OCI-LY7 (cell line): ENCODE results near the gene ZKSCAN5. TPM values are rescaled to one million over a fixed set of nuclear protein-coding genes. Genes with fewer than 3 reads are reported as not detected.

Experiments
- BruUV-seq: library from RNA; stranded (reverse); fragments of 400-500 nt; replicated peaks from 2 replicates; lab custom pipeline; 2021; lab: Mats Ljungman, UMichigan
- CTCF ChIA-PET: fragments of 300-600 bp; sonication (Branson Sonifier 250); formaldehyde crosslinking; loops from one replicate; lab custom pipeline; 2022; ENCODE audit warnings: antibody characterized with exemption; ENCODE audit not compliant: unreplicated experiment; lab: Charles Lee
- POLR2A ChIA-PET: fragments of 300-600 bp; sonication (Branson Sonifier 250); formaldehyde crosslinking; loops from one replicate; lab custom pipeline; 2022; ENCODE audit warnings: antibody characterized with exemption; lab: Charles Lee
- DNase-seq: peaks from one replicate; pipeline ENCODE4 v3.0.0-alpha.2; 2015; ENCODE audit warnings: low spot score
- H2AFZ ChIP-seq: fragments of 200-600 bp; sonication (generic), shearing (Covaris generic); 2 replicates; pipeline ENCODE4 v1.6.1; 2014; ENCODE audit warnings: mild to moderate bottlenecking, antibody characterized with exemption, low read length, moderate library complexity
- H3K27ac ChIP-seq: fragments of 200-600 bp; sonication (generic); 2 replicates; pipeline ENCODE4 v1.5.1; 2014; ENCODE audit warnings: mixed run types, low read depth, mild to moderate bottlenecking, moderate library complexity, low read length, inconsistent platforms; ENCODE audit not compliant: poor library complexity, severe bottlenecking
- H3K36me3 ChIP-seq: fragments of 200-600 bp; sonication (generic); 2 replicates; pipeline ENCODE4 v1.6.1; 2014; ENCODE audit warnings: mild to moderate bottlenecking, antibody characterized with exemption, low read length, moderate library complexity, mixed read lengths; ENCODE audit not compliant: insufficient read depth
- H3K4me1 ChIP-seq: fragments of 200-600 bp; sonication (generic); 2 replicates; pipeline ENCODE4 v1.5.1; 2014; ENCODE audit warnings: mild to moderate bottlenecking, low read length; ENCODE audit not compliant: insufficient read depth, poor library complexity, severe bottlenecking
- H3K4me2 ChIP-seq: fragments of 200-600 bp; sonication (generic); 2 replicates; pipeline ENCODE4 v1.6.1; 2014; ENCODE audit warnings: mild to moderate bottlenecking, low read length
- H3K4me3 ChIP-seq: fragments of 200-600 bp; sonication (generic); 2 replicates; pipeline ENCODE4 v1.5.1; 2014; ENCODE audit warnings: mild to moderate bottlenecking, low read depth, low read length; ENCODE audit not compliant: poor library complexity, severe bottlenecking
- H3K79me2 ChIP-seq: fragments of 200-600 bp; sonication (generic); 2 replicates; pipeline ENCODE4 v1.6.1; 2016; ENCODE audit warnings: low read depth, mild to moderate bottlenecking, low read length, moderate library complexity, mixed read lengths; ENCODE audit not compliant: insufficient read depth
- H3K9me2 ChIP-seq: fragments of 200-600 bp; sonication (generic); 2 replicates; pipeline ENCODE4 v1.6.1; 2016; ENCODE audit warnings: mild to moderate bottlenecking, low read length, mixed read lengths; ENCODE audit not compliant: insufficient read depth
- H3K9me3 ChIP-seq: fragments of 200-600 bp; sonication (generic); 2 replicates; pipeline ENCODE4 v1.6.1; 2014; ENCODE audit warnings: mild to moderate bottlenecking, mixed run types, low read length, mixed read lengths
- H4K20me1 ChIP-seq: fragments of 200-600 bp; sonication (generic); 2 replicates; pipeline ENCODE4 v1.6.1; 2014; ENCODE audit warnings: mild to moderate bottlenecking, antibody characterized with exemption, low read length, moderate library complexity, mixed read lengths; ENCODE audit not compliant: insufficient read depth
- EZH2phosphoT487 ChIP-seq: fragments of 200-600 bp; sonication (generic); IDR thresholded peaks from 2 replicates; pipeline ENCODE4 v1.6.1; 2018; ENCODE audit warnings: low read depth, borderline replicate concordance, mild to moderate bottlenecking, mixed run types, antibody characterized with exemption, low read length, moderate library complexity, mixed read lengths
- intact Hi-C: fragments of 100-400 bp; cut with micrococcal nuclease; formaldehyde crosslinking; loops from one replicate; pipeline ENCODE4 v1.10.0; 2022; ENCODE audit not compliant: unreplicated experiment
- total RNA-seq, 2 experiments: library from RNA; depleted of rRNA in 1 of 2; stranded (reverse); fragments of >200 nt in 1 of 2; shearing (Covaris generic) in 1 of 2; gene quantifications; 2 replicates each; pipeline ENCODE4 v1.2.3, GENCODE V29; 2014 to 2022
- TF ChIP-seq, protein P1 (sequence below): fragments of 200-600 bp; sonication (generic); conservative IDR thresholded peaks from 2 replicates; pipeline ENCODE4 v1.5.1; 2014; ENCODE audit warnings: mild to moderate bottlenecking, antibody characterized with exemption, low read length, moderate library complexity, mixed read lengths

Gene ZKSCAN5
- total RNA-seq, 2 experiments from 2014 or later = 12.2 to 14.5 TPM

DNA sequence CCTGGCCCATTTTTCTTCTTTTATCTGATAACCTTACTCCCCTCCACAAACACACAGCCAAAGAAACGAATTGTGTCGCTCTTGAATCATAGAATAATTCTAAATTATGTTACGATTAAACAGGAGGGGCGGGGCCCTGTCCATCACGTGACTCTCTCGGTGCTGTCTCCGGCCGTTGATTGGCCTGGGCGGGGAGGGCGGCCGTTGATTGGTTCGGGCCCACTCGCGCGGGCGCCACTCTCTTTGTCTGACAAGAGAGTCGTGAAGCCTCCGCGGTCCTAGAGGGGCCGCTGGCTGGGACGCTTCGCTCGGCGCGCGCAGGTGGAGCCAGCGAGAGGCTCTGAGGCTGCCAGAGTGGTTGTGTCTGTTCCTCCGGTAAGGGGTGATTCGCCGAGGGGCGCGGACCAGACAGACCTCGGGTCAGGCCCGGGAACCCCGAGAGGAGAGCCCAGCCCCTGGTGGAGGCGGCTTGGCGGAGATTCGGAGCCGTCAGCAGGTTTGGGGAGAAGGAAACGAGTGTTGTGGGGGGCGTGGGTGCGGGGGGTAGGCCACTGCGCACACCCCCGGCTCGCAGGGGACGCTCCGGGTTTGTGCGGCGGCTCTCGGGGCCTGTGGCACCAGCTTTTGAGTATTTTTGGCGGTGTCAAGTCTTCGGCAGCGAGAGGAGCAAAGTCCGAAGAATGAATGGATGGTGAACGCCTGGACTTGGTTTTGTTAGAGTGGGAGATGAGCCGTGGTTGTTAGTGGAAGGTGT lies 31.7 kb upstream of the ZKSCAN5 start, which contains the start of gene ZNF789:
Gene ZNF789, plus strand, starts transcription at position 330 of the 754 bp plus-strand sequence. CDS start 3,567 bp downstream, outside the sequence.
- Histone ChIP-seq H3K4me3 (peak within 1 kb of the TSS; percentile 85), H3K79me2 (peaks cover 45% of the 10 kb centered on the region), H3K4me1 (peaks cover 12% of the 10 kb centered on the region), H3K27ac (peak within 1 kb of the TSS; percentile 93), H3K9me3 (no peaks in the 10 kb centered on the region), H3K4me2 (peak within 1 kb of the TSS; percentile 87), H3K9me2 (no peaks in the 10 kb centered on the region), H2AFZ (peak within 1 kb of the TSS; percentile 58), H3K36me3 (peaks cover 20% of the 10 kb centered on the region), H4K20me1 (no peaks in the 10 kb centered on the region; the same call in 1 of the 2 replicates)
- TF ChIP-seq, protein P1, sequence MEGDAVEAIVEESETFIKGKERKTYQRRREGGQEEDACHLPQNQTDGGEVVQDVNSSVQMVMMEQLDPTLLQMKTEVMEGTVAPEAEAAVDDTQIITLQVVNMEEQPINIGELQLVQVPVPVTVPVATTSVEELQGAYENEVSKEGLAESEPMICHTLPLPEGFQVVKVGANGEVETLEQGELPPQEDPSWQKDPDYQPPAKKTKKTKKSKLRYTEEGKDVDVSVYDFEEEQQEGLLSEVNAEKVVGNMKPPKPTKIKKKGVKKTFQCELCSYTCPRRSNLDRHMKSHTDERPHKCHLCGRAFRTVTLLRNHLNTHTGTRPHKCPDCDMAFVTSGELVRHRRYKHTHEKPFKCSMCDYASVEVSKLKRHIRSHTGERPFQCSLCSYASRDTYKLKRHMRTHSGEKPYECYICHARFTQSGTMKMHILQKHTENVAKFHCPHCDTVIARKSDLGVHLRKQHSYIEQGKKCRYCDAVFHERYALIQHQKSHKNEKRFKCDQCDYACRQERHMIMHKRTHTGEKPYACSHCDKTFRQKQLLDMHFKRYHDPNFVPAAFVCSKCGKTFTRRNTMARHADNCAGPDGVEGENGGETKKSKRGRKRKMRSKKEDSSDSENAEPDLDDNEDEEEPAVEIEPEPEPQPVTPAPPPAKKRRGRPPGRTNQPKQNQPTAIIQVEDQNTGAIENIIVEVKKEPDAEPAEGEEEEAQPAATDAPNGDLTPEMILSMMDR = no peak
- no peak for TF ChIP-seq EZH2phosphoT487
- peak; percentile 98 for DNase-seq
- intact Hi-C loops = loop anchor here (1.0 kb wide), 2 partner anchors 28 to 86 kb away; partner anchors contain the start of genes ZNF394 and ZNF655
- CTCF ChIA-PET = interaction anchor here (0.6 kb wide), 1 partner anchor 593 kb away, joined by 3 read pairs; no protein-coding TSS in a partner anchor
- POLR2A ChIA-PET = interaction anchor here (0.6 to 0.9 kb wide), 2 partner anchors 27 to 86 kb away, joined by 3 read pairs; partner anchors contain the start of genes ZNF394 and ZNF655
- no TSS peak for BruUV-seq

DNA sequence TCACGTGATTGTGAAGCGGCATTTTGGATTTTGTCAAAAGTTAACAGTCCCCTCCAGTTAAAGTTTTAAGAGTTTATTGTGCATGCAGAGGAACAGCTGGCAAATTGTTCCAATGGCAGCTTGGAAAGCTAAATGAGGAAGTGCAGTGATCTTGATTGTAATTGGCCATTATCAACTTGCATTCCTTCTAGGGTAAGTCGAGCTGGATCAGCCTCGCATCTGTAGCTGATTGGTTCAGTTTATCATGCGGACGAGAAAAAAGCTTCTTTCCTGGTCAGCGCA lies 31.2 kb upstream of the ZKSCAN5 start:
- peak; percentile 66 for DNase-seq
- Histone ChIP-seq H3K9me2 (no peaks in the 10 kb centered on the region), H3K9me3 (no peaks in the 10 kb centered on the region), H3K4me2 (peak overlapping the region; percentile 65), H3K27ac (peak overlapping the region; percentile 93), H3K79me2 (peaks cover 50% of the 10 kb centered on the region), H2AFZ (peak overlapping the region; percentile 58), H4K20me1 (no peaks in the 10 kb centered on the region; the same call in 1 of the 2 replicates), H3K4me3 (peak overlapping the region; percentile 85), H3K4me1 (peaks cover 12% of the 10 kb centered on the region), H3K36me3 (peaks cover 26% of the 10 kb centered on the region)
- intact Hi-C loops = no loop called here
- POLR2A ChIA-PET = interaction anchor here (0.6 to 1.5 kb wide), 3 partner anchors 25 to 85 kb away, joined by 3 to 4 read pairs (median 3); partner anchors contain the start of genes ZNF394 and ZNF655
- TSS peak; percentile 86 for BruUV-seq
- CTCF ChIA-PET = interaction anchor here (0.6 kb wide), 1 partner anchor 593 kb away, joined by 3 read pairs; no protein-coding TSS in a partner anchor
- TF ChIP-seq, protein P1 = no peak
- TF ChIP-seq EZH2phosphoT487 = no peak
